SH-SY5Y (cell line): ENCODE data around the gene FAM135A.

Source experiments
- GATA2 ChIP-seq: IDR thresholded peaks from 2 replicates; pipeline ENCODE4 v1.6.1; 2011; ENCODE audit warnings: mild to moderate bottlenecking, low read depth, low read length
- GATA3 ChIP-seq: IDR thresholded peaks from 2 replicates; pipeline ENCODE4 v1.6.1; 2011; ENCODE audit warnings: low read depth, mild to moderate bottlenecking, low read length, moderate library complexity

- TF ChIP-seq GATA2 (no peak), GATA3 (no peak)
Observed at GRCh38 chr6:70489364-70489763, 76.1 kb downstream of the FAM135A start.
